Common myeloid progenitor, CD34-positive (primary cell): Measurements from ENCODE around the gene SENP3.
A peak's percentile ranks its signal among the peaks of the same experiment; 100 is the strongest.

ENCODE experiments used
- CTCF ChIA-PET: fragments of 350-600 bp; sonication (Branson Sonifier 250); formaldehyde crosslinking; loops from one replicate; lab custom pipeline; 2021; ENCODE audit warnings: antibody characterized with exemption; lab: Charles Lee
- POLR2A ChIA-PET: fragments of 350-600 bp; sonication (Branson Sonifier 250); formaldehyde crosslinking; loops from one replicate; lab custom pipeline; 2021; ENCODE audit warnings: antibody characterized with exemption; lab: Charles Lee
- DNase-seq, 3 donors: peaks; one replicate each; pipeline versions ENCODE4 v3.0.0 to v3.0.0-alpha.2; 2013
- H3K27ac ChIP-seq, 2 experiments: 1 replicate in 1 of 2; 2 replicates in 1 of 2; pipeline ENCODE4 v1.7.0; 2013; ENCODE audit warnings: inconsistent platforms in 2 of 2, low read length in 2 of 2, mild to moderate bottlenecking in 2 of 2, low read depth in 1 of 2, moderate library complexity in 1 of 2; ENCODE audit not compliant: severe bottlenecking in 2 of 2, insufficient read depth in 1 of 2, poor library complexity in 1 of 2
- H3K27me3 ChIP-seq, 5 experiments: replicated peaks in 2 of 5; 1 replicate in 3 of 5; 2 replicates in 2 of 5; pipeline versions ENCODE4 v1.6.1 to v1.7.0; 2013; ENCODE audit warnings: low read length in 4 of 5, mild to moderate bottlenecking in 2 of 5, moderate library complexity in 2 of 5, inconsistent platforms in 1 of 5; ENCODE audit not compliant: insufficient read depth in 5 of 5, control insufficient read depth in 4 of 5
- H3K36me3 ChIP-seq, 4 experiments: 1 replicate in 2 of 4; 2 replicates in 2 of 4; pipeline versions ENCODE4 v1.6.1 to v1.7.0; 2013; ENCODE audit warnings: low read length in 3 of 4, control low read depth in 1 of 4, mild to moderate bottlenecking in 1 of 4; ENCODE audit not compliant: control insufficient read depth in 4 of 4, insufficient read depth in 4 of 4
- H3K4me1 ChIP-seq, 4 experiments: 1 replicate in 3 of 4; 2 replicates in 1 of 4; pipeline versions ENCODE4 v1.6.1 to v1.7.1; 2013; ENCODE audit warnings: low read length in 3 of 4, mild to moderate bottlenecking in 3 of 4, control low read depth in 1 of 4, inconsistent platforms in 1 of 4, moderate library complexity in 1 of 4; ENCODE audit not compliant: control insufficient read depth in 4 of 4, insufficient read depth in 4 of 4; ENCODE audit errors: control extremely low read depth in 1 of 4
- H3K4me3 ChIP-seq, 7 experiments: 1 replicate in 4 of 7; 2 replicates in 3 of 7; pipeline versions ENCODE4 v1.5.1 to v1.7.0; 2013; ENCODE audit warnings: mild to moderate bottlenecking in 7 of 7, low read length in 6 of 7, moderate library complexity in 6 of 7, inconsistent platforms in 2 of 7, low read depth in 2 of 7, control low read depth in 1 of 7; ENCODE audit not compliant: insufficient read depth in 4 of 7, control insufficient read depth in 1 of 7; ENCODE audit errors: extremely low read depth in 1 of 7
- H3K9me3 ChIP-seq, 5 experiments: 1 replicate in 4 of 5; 2 replicates in 1 of 5; pipeline versions ENCODE4 v1.6.1 to v1.7.1; 2013; ENCODE audit warnings: low read length in 4 of 5, mild to moderate bottlenecking in 2 of 5, inconsistent platforms in 1 of 5, low read depth in 1 of 5, moderate library complexity in 1 of 5; ENCODE audit not compliant: control insufficient read depth in 4 of 5, insufficient read depth in 2 of 5; ENCODE audit errors: control extremely low read depth in 1 of 5
- WGBS: methylation state at CpG from one replicate; pipeline ENCODE4 v1.1.5; 2013; ENCODE audit not compliant: insufficient coverage; 5-methylcytosine and 5-hydroxymethylcytosine counted together

The SENP3 gene

GRCh38 chr17:7559320-7560171 is 2.2 kb upstream of the SENP3 start:
- no peak for DNase-seq
- ChIA-PET CTCF (interaction anchor here (0.7 to 21.7 kb wide), 25 partner anchors 7 to 233 kb away, joined by 3 to 515 read pairs (median 9); partner anchors contain the start of genes CD68, CHRNB1, MPDU1 and SOX15), POLR2A (interaction anchor here (0.6 to 5.4 kb wide), 12 partner anchors 10 to 73 kb away, joined by 3 to 45 read pairs (median 4); partner anchors contain the start of genes CD68, MPDU1 and TNFSF12)
- H3K27ac ChIP-seq = peak overlapping the region; percentile 70 to 87
- H3K9me3 ChIP-seq = no peaks in the 10 kb centered on the region
- WGBS = 21% methylated on average over 14 of the region's 18 CpGs
- peaks cover 0 to 16% (median 2%) of the 10 kb centered on the region in 4 experiments for H3K36me3 ChIP-seq
- peak overlapping the region; percentile 2 to 84 (median 74) for H3K4me3 ChIP-seq
- H3K27me3 ChIP-seq = no peaks in the 10 kb centered on the region
- peaks cover 13 to 79% (median 64%) of the 10 kb centered on the region in 4 experiments for H3K4me1 ChIP-seq

GRCh38 chr17:7560172-7561027 is 1.3 kb upstream of the SENP3 start:
- ChIA-PET CTCF (interaction anchor here (0.6 to 21.7 kb wide), 35 partner anchors 8 to 234 kb away, joined by 3 to 515 read pairs (median 6); partner anchors contain the start of genes CD68, CHRNB1, FGF11 and MPDU1), POLR2A (interaction anchor here (0.5 to 5.4 kb wide), 14 partner anchors 11 to 318 kb away, joined by 3 to 45 read pairs (median 4); partner anchors contain the start of genes CD68, GABARAP, MPDU1 and POLR2A)
- WGBS = 17% methylated on average over 16 of the region's 22 CpGs
- Histone ChIP-seq H3K27me3 (no peaks in the 10 kb centered on the region), H3K36me3 (peaks cover 0 to 24% (median 9%) of the 10 kb centered on the region in 4 experiments), H3K9me3 (no peaks in the 10 kb centered on the region), H3K4me3 (peak overlapping the region in 5 of 7 experiments; percentile 68 to 84 (median 77)), H3K27ac (peak overlapping the region in 1 of 2 experiments; percentile 87), H3K4me1 (peaks cover 13 to 72% (median 62%) of the 10 kb centered on the region in 4 experiments)
- peak in 2 of 3 donors; percentile 76 to 77 for DNase-seq

- H3K36me3 ChIP-seq = peaks cover 0 to 30% (median 14%) of the 10 kb centered on the region in 4 experiments
- no peaks in the 10 kb centered on the region for H3K9me3 ChIP-seq
- peaks cover 13 to 68% (median 59%) of the 10 kb centered on the region in 4 experiments for H3K4me1 ChIP-seq
- peak; percentile 79 to 85 (median 84) for DNase-seq
- ChIA-PET CTCF (interaction anchor here (0.6 to 21.7 kb wide), 35 partner anchors 9 to 234 kb away, joined by 3 to 515 read pairs (median 6); partner anchors contain the start of genes CD68, CHRNB1, FGF11 and MPDU1), POLR2A (interaction anchor here (0.5 to 5.4 kb wide), 11 partner anchors 12 to 319 kb away, joined by 3 to 45 read pairs (median 4); partner anchors contain the start of genes CD68, GABARAP, MPDU1 and POLR2A)
- H3K27me3 ChIP-seq = no peaks in the 10 kb centered on the region
- 2% methylated on average over 21 of the region's 32 CpGs for WGBS
- H3K4me3 ChIP-seq = peak overlapping the region; percentile 68 to 84 (median 77)
- peak overlapping the region; percentile 75 to 89 for H3K27ac ChIP-seq
Observed at GRCh38 chr17:7561028-7561575, 617 bp upstream of the SENP3 start.

- POLR2A ChIA-PET = interaction anchor here (0.9 to 5.4 kb wide), 2 partner anchors 10 to 48 kb away, joined by 6 to 45 read pairs; no protein-coding TSS in a partner anchor
Observed at GRCh38 chr17:7562208-7562605, 488 bp downstream of the SENP3 start.

GRCh38 chr17:7563115-7563869 is 1.6 kb downstream of the SENP3 start:
- CTCF ChIA-PET = interaction anchor here (0.8 to 21.7 kb wide), 4 partner anchors 8 to 48 kb away, joined by 3 to 515 read pairs (median 3); partner anchors contain the start of gene SOX15
- 93% methylated on average over 25 of the region's 30 CpGs for WGBS
- POLR2A ChIA-PET = no interaction called here

More at GRCh38 chr17:7562208-7562605, 488 bp downstream of the SENP3 start:
- Histone ChIP-seq H3K36me3 (peaks cover 5 to 34% (median 19%) of the 10 kb centered on the region in 4 experiments), H3K27me3 (no peaks in the 10 kb centered on the region), H3K27ac (peak overlapping the region; percentile 70 to 89), H3K4me1 (peaks cover 13 to 60% (median 51%) of the 10 kb centered on the region in 4 experiments), H3K4me3 (peak overlapping the region; percentile 65 to 84 (median 77)), H3K9me3 (no peaks in the 10 kb centered on the region)
- 1% methylated on average over 27 of the region's 28 CpGs for WGBS
- CTCF ChIA-PET = interaction anchor here (1.1 to 21.7 kb wide), 4 partner anchors 9 to 47 kb away, joined by 3 to 515 read pairs (median 28); partner anchors contain the start of gene MPDU1
- DNase-seq = peak in 1 of 3 donors; percentile 27

More at GRCh38 chr17:7563115-7563869, 1.6 kb downstream of the SENP3 start:
- H3K9me3 ChIP-seq = no peaks in the 10 kb centered on the region
- no peaks in the 10 kb centered on the region for H3K27me3 ChIP-seq
- H3K27ac ChIP-seq = peak overlapping the region in 1 of 2 experiments; percentile 89
- peak overlapping the region in 4 of 7 experiments; percentile 74 to 84 (median 80) for H3K4me3 ChIP-seq
- H3K4me1 ChIP-seq = peaks cover 13 to 50% (median 40%) of the 10 kb centered on the region in 4 experiments
- peaks cover 5 to 40% (median 21%) of the 10 kb centered on the region in 4 experiments for H3K36me3 ChIP-seq
- DNase-seq = no peak
